Fibroblast of lung (primary cell): ENCODE results near the gene PYGO1.

Experiments
- CTCF ChIP-seq, 2 donors: IDR thresholded peaks in 1 of 2; conservative IDR thresholded peaks in 1 of 2; 1 replicate in 1 of 2; 2 replicates in 1 of 2; pipeline ENCODE4 v1.5.1; 2011 to 2012; ENCODE audit warnings: low read length in 2 of 2, control low read depth in 1 of 2, inconsistent platforms in 1 of 2, low read depth in 1 of 2, mild to moderate bottlenecking in 1 of 2
- EZH2 ChIP-seq: IDR thresholded peaks from 2 replicates; pipeline ENCODE4 v1.5.1; 2012; ENCODE audit warnings: low read length, control low read depth, mild to moderate bottlenecking; ENCODE audit errors: missing control alignments

GRCh38 chr15:55588815-55589115 is 620 bp upstream of the PYGO1 start:
- TF ChIP-seq CTCF (conservative IDR thresholded peaks at IDR 0.05 in 1 of 2, IDR thresholded peaks at IDR 0.05 in 1 of 2; ENCODE audit: low read depth in 1 of 2, low read length in 2 of 2) (no peak), EZH2 (no peak)
